HG02763 (cell line): ENCODE measurements around the gene AKT1S1.

Experiments
- ATAC-seq: cut with Tn5 transposase; IDR thresholded peaks from one replicate; pipeline ENCODE4 v1.9.1; 2021; ENCODE audit warnings: mild to moderate bottlenecking, moderate library complexity; ENCODE audit not compliant: unreplicated experiment

The AKT1S1 gene

DNA sequence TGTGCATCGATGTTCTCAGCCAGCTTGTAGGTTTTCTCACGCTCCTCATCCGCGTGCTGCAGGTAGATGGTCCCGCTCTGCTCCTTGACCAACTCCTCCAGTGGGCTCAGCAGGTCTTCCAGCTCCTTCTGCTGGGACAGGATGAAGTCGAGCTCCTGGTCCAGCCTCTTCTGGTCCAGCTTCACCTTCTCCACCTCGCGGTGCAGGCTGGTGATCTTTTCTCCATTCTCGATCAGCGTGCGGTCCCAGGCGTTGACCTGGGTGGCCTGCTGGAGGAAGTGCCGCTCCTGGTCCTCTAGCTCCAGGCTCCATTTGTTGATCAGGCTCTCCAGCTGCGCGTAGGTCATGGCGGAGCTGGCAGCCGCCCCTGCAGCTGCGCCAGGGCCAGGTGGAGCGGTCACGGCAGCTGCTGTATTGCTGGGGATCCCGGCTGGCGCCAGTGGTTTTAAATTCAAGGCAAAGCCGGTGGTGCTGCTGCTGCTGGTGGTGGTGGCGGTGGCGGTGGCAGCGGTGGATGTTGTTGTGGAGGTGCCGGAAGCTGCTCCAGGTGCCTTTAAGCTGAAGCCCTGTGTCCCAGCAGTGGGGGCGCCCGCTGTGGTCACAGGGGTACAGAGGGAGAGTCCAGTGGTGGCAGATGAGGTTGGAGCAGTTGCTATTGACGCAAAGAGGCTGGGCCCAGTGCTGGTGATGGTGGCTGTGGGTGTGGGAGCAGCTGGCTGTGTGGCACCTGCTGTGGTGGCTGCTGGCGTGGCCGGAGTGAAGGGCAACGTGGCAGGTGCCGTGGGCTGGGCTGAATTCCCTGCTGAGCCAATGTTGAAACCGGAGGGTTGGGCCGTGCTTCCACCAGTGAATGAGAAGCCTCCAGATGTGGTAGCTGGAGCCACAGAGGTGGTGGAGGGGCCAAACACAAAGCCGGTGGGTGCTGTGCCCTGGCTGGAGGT, 31.6 kb upstream of the AKT1S1 start:
- no peak for ATAC-seq

DNA sequence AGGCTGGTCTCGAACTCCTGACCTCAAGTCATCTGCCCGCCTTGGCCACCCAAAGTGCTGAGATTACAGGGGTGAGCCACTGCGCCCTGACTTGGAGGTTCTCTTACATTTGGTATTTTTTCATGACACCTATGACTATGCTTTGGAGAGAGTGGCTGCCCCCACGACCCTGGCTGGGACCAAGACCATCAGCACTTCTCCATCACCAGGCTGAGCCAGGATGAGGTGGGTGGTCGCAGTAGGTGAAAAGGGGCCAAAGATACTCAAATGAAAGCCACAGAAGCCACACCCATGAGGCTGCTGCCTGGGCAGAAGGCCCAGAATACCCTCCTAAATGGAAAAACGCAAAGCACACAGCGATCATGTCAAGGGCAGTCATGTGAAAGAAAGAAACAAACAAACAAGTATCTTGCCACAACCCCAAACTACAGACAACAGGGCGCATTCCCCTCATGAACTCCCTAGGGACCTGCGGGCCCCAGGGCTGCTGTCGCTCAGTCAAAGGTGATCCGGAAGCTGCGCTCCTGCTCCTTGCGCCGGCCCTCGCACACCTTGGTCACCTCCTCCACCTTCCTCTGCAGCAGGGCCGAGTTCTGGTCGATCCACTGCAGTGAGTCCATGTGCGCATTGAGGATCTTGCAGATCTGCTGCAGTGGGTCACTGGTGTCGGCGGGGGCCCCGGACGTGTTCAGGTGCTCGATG, 30.7 kb upstream of the AKT1S1 start:
- ATAC-seq: no peak

DNA sequence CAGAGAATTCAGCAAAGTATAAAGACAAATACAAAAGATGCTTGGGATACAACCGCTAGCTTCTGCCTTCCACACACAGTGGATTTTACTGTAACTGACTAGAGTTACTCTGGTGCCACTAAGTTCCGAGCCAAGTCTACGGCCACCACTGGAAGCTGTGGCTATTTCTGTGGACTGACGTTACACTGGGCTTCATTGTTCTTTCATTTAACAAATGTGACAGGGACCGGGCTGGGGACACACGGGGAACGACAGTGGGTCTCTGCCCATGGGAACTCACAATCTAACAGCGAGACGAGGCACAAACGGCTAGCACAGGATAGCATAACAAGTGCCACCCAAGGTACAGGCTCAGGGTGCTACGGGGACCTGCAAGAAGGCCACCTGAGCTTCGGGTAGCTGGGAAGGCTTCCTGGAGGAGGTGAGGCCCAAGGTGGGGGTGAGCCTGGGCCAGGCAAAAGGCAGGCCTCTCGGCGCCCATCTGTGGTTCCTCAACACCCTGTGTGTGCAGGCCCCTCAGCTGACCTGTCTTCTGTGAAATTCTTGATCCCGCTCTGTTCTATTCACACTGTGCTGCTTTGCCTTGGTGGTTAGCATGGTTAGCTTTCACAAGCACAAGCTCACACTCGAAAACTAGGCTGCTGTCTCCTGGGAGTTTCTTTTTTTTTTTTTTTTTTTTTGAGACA, 29.9 kb upstream of the AKT1S1 start:
- no peak for ATAC-seq

DNA sequence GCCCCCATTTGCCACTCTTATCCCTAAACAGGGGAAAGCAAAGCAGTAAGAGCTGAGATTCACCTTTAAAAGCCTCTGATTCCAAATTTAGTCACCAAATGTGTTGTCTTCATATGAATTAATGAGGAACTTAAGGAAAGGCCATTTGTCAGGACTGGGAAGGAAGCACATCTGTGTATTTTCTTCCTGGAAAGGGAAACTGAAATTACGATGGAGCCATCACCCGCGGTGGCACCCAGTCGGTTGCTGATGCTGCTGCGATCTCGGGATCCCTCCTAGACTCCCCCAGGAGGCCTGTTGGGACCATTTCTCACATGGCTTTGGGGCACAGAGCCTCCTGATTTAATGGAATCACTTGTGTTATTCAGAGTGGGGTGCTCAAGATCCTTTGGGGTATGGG, 27.0 kb upstream of the AKT1S1 start:
- ATAC-seq: no peak

DNA sequence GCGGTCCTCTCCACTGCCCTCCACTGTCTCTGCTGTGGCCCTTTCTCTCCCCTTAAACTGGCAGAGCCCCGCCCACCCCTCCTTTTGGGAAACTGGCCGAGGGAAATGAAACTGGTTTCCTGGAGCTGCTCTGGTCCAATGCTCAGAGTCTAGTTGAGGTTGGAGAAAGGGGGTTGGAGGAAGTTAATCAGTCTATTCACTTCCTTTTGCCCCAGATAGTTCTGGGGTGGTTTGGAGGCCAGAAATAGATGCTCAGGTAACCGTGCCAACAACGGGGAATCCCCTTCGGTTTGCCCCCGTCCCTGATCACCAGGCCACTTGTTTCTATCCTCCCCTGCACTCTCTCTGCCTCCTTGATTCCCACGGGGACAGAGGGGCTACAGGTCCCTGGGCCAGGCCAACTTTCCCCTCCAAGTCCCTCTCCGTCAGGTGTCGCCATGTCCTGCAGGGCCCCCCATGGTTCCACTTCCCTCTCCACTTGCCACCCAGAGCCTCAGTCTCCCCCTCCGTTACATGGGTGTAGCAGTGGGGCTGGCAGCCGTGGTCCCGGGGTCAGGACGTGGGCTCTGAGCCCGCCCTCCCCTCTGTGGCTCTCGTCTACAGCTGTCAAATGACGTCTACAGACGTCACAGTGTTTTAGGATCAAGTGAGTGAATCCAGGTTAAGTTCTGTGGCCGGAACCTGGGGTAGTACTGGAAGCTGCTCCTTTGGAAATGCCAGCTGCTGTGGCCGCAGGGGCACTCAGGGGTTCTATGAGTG, 19.9 kb upstream of the AKT1S1 start, which contains the start of gene IL4I1:
Gene IL4I1 (minus strand): TSS at position 25 of the 759 bp plus-strand sequence. CDS start 727 bp downstream, outside the sequence.
- peak; percentile 42 for ATAC-seq

DNA sequence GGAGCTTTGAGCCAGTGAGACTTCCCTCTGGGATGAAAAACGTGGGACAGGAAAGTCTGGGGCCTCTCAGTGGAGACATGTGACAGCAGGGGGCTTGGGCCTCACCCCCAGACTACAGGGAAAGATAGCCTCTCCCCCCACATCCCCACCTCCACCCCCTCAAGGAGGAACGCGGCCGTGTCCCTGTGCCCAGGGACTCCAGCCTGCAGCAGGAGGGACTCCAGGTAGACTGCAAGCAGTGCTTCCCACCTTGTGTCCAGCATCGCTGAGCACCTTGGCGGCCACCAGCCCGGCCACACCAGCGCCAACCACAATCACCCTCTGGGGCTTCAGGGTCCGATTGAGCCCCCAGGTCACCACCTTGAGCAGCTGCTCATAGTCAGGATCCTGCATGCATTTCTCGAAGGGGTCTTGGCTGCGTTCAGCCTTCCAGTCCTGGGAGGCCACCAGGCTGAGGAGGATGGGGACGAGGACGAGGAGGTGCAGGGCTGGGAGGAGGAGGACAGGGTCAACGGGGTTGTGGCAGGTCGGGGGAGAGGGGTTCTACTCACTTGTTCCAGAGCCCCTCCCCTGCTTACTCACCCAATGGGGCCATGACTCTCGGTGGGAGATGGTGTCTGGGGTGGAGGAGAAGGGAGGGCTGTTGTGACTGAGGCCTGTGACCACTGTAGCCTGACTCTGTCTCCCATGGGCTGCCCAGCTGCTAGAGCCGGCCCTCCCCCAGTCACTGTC, 18.6 kb upstream of the AKT1S1 start:
- no peak for ATAC-seq

DNA sequence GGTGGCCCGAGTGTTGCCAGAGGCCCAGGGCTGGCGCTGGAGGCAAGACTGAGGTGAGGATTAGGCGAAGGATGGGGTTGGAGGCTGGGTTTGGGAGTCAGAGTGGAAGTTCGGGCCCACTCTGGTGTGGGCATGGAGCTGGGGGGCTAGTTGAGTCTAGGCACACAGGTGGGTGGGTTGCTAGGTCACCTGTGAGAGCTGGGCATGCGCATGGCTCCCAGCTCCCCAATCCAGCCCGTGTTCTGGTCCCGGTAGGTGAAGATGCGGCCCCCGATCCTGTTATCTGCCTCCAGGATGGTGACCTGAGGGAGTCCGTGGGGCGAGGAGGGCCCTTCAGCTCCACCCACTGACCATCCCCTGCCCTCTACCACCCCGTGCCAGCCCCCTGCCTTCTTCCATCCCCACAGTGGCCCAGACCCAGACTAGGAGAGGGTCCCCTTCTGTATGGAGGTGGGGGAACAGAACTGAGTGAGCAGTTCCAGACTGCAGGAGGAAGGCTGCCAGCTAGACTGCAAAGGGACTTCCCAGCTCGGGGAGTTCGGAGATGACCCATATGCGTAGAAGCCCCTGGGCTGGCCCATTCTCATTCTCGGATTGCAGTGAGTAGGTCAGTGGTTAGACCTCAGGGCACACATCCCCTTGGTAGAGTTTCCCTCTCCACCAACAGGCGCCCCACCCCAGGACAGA, 17.9 kb upstream of the AKT1S1 start:
- ATAC-seq: no peak

DNA sequence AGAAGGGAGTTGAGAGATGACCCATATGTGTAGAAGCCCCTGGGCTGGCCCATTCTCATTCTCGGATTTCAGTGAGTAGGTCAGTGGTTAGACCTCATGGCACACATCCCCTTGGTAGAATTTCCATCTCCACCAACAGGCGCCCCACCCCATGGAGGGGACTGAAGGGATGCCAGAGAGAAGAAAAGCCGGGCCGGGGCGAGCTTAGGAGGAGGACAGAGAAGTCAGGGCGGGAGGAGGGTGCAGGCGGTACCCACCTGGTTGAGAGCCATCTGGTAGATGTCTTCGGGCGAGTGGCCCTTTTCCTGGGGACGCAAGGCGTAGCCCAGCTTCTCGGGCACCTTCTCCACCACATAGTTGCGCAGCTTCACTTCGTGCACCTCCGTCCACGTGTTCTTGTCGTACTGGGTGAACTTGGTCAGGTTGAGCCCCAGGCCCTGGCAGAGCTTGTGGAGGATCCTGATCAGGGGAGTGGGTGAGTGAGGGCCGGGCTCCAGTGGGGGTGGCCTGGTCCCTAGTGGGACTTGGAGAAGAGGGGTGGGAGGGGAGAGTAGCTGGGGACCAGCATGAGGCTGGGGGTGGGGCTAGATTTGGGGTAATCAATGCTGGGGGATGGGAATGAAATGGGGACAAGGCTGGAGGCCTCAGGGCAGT, 17.0 kb upstream of the AKT1S1 start:
- ATAC-seq: no peak

DNA sequence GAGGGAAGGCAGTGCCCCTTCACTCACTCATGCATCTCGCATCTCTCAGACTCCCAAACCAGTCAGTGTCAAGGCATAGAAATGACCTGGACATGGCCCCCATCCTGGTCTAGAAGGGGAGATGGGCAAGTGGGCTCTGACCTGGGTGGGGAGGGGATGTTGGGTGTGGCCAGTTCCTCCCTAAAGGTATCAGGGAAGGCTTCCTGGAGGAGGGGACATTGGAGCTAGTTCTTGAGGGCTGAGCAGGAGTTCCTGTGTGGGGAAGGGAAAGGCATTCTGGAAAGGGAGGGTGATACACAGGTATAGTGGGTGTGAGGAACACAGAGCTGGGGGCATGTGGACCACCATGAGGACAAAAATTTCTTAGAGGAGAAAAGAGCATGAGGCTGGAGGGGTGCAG, 15.6 kb upstream of the AKT1S1 start:
- no peak for ATAC-seq

DNA sequence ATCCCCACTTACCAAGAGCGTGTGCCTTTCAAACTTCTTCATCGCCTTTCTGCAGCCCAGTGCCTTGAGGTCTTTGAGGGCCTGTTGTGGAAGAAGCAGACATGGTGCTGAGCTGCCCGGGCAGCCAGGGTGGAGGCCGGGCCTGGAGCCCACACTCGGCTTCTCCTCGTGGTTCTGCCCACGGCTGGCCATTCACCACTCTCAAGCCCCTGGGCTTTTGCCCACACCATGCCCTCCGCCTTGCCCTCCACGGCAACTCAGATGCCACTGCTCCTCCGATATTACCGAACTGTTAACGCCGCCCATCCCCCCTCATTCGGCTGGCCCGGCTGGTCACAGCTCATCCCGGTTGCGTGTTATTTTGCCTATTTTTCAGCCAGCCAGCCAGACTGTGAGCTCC, 14.2 kb upstream of the AKT1S1 start:
- no peak for ATAC-seq

DNA sequence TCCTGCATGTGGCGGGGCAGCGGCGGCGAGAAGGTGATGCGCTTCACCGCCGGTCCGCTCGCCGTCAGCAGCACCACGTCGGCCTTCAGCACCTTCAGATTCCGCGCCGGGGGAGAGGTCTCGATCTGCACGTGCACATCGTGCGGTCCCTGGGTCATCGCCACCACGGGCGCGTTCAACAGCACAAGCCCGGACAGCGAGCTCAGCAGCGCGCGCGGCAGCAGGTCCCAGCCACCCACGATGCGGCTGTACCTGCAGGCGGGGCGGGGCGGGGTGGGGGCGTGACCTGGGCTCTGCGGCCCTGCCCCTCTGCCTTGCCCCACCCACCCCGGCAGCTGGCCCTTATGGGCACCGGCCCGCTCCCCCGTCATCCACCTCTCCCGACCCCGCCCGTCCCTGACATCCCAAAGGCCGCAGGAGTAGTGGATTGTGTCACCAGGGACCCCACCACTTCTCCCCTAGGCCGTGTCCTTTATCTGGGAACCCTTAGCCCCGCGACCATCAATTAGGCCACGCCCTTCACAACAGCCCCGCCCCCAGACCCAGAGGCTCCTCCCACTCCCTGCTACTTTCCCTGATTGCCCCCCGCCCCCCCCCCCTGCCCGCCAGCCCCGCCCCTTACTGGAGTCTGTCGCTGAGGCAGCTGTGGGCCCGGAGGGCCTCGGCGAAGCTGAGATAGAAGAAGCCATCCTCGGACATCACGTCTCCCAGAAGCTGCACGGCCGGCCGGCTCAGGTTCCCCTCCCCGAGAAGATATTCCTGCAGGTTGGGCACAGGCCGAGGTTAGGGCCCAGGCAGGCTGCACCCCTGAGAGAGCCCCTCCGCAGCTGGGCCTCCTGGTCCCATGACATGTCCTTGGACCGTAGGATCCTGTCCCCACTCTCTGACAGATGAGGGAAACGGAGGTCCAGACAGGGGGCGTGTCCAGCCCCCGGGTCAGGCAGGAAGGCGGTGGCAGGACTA, 13.5 kb upstream of the AKT1S1 start:
- no peak for ATAC-seq

DNA sequence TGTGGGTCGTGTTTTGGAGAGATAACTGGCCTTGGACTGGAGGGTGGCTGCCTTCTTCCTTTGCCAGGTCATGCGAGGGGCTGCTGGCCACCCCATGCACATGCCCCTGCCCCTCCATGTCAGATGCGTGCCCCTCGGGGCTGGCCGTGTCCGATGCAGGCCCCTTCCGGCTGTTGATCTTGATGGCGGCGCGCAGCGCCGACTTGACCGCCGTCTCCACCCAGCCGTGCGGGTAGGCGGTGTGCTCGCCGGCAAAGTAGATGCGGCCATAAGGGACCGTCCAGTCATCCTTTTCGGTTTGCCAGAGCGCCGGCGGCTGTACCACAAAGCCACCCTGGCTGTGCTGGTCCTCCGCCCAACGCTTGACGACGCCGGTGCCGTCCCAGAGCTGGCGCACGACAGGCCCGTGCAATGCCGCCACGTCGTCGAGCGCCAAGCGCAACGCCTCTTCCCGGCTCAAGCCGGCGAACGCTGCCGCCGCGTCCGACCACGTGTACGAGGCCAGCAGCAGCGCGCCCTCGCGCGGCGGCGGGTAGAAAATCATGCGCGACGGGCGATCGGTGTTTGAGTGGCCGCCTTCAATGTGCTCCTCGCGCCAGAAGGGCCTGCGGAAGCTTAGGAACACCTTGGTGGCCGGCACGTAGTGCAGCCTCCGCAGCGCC, 12.7 kb upstream of the AKT1S1 start:
- no peak for ATAC-seq

DNA sequence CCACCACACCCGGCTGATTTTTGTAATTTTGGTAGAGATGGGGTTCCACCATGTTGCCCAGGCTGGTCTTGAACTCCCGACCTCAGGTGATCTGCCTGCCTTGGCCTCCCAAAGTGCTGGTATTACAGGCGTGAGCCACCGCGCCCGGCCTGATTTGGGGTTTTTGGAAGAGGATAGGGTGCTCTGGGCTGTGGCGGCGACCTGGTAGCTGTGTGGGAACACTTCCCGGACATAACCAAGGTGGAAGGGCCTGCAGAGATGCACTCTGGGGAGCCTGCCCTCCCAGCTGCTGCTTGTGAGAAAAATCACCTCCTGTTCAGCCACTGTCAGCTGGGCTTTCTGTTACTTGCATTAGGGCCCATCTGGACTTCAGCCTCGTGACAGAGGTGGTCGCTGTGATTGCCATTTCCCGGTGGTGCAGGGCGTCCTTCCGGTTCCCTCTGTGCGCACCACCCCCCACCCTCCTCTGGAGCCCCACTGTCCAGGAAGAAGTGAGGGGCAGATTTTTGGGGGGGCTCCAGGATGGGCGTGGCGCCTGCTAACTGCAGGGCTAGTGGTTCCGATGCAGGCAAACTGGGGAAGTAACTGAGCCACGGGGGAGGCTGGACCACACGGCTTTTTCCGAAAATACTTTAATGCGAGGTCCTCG, 12.0 kb upstream of the AKT1S1 start:
- ATAC-seq: no peak

DNA sequence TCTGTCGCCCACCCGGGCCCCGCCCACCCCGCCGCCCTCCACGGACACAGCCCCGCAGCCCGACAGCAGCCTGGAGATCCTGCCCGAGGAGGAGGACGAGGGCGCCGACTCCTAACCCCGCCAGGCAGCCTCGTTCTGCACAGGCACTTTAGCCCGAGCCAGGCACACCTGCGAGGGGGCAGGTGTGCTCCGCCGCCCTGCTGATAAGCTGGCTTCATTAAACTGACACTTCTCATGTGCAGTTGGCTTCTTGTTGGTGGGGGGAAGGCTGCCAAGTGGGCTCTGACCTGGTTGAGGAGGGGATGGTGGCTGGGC, 11.3 kb upstream of the AKT1S1 start:
- ATAC-seq: no peak

DNA sequence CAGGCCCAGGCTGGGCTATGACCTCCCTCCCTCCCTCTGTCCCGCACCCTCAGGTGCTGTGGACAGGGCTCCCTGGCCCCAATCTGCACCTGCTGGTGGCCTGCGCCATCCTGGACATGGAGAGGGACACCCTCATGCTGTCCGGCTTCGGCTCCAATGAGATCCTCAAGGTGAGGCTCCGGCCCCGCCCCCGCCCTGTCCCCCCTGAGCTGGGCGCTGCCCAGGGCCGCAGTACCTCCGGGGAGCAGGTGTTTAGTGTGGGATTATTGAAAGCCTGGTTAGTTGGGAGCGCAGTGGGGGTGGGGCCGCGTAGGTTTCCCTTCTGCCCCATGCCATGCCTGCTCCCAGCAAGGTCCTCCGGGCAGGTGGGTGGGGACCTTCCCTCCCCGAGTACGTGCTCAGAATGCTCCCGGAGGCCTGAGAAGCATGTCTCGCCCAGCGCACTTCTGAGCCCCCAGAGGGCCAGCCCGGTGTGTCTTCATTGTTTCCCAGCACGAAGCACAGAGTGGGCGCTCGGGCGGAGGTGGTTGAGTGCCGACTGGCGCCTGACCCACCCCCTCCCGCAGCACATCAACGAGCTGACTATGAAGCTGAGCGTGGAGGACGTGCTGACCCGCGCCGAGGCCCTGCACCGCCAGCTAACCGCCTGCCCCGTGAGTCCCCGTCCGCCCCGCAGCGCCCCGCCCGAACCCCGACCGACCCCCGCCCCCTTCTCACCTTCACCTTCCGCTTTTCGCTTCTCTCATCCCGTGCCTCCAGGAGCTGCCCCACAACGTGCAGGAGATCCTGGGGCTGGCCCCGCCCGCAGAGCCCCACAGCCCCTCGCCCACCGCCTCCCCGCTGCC, 10.7 kb upstream of the AKT1S1 start:
- no peak for ATAC-seq

DNA sequence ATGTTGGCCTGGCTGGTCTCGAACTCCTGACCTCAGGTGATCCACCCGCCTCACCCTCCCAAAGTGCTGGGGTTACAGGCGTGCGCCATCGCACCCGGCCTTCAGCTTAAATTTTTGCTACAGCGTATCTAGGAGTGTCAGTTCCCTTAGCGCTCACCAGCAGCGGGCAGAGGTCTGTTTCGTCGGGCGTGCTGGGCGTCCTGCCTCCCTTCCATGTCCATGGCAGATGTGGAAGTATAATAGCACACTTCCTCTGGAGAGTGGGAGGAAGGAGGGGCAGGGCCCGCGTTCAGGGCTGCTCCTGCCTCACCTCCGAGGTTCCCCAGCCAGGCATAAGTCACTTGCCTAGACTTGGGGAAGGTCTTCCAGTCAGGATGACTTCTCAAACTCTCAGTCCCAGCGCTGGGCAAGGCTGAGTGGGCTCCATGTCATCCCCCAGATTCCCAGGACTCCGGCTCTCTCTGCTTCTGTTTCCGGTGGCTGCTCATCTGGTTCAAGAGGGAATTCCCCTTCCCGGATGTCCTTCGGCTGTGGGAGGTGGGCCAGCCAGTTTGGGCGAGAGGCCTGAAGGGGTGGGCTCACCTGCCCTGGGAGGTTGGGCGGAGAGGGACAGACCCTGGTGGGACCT, 10.0 kb upstream of the AKT1S1 start:
- no peak for ATAC-seq
